Activated CD4-positive, CD25-positive, alpha-beta regulatory T cell treated with anti-CD3 and anti-CD28 coated beads, Interleukin-2, amount 50 U/mL, for 16 hours (primary cell): ENCODE measurements around the gene RTP2.

Source experiments
- DNase-seq: peaks from one replicate; pipeline ENCODE4 v3.0.0-alpha.2; 2020; ENCODE audit warnings: low read depth, low spot score

RTP2 gene

DNA sequence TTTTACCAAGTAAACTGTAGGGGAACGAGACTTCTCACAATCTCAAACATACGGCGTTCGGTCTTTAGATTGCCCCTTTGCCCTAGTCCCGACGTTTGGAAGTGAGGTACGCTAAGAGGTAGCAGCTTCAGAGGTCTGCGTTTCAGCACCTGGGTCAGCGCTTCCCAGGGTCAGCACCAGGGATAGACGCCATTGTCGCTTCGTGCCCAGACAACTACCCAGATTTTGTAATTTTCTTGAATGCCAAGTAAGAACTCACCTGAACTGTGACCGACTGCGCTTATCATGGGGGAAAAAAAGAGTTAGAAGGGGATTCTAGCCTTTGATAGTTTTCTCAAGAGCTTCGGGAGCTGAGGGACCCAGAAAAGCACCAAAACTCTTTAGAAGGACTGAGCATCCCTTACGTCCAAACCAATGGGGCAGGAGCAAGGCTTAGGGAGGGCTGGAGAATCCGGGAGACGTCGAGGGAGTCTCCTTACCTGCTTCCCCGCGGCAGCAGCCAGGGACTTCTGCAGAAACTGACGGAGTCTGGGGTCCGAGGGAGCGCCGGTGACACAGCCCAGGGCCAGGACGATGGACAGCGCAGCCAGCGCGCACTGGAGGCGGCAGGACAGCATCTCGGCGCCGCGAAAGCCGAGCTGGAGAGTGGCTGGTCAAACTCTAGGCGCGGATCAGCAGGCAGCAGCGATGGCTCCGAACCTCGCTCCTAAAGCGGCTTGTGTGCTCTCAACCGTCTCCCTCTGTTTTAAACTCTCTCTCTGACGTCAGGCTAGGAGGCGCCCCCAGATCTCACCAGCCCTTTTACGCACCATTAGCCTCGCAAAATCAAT is 32.5 kb downstream of the RTP2 start, which contains the start of gene SST:
SST (minus strand) TSS at position 720 of the 830 bp plus-strand sequence; CDS start at position 617, 103 bp downstream.
- no peak for DNase-seq

DNA sequence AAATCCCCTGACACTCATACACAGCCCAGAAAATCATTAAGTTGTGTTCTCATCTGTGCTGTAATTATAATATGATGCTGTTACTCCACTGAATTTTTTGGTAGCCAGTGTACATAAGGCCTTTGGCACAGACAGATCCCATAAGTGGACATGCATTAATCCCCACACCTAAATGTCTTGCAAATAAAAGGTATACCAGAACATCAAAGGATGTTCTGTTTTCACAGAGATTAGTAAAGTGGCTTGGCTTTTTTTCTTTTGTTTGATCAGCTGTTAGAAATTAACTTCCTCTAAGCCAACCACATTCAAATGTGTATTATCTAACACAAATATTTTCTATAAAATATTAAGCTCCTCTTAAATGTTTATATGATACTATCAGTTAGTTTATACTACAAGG is 34.8 kb downstream of the RTP2 start:
- DNase-seq, result no peak

DNA sequence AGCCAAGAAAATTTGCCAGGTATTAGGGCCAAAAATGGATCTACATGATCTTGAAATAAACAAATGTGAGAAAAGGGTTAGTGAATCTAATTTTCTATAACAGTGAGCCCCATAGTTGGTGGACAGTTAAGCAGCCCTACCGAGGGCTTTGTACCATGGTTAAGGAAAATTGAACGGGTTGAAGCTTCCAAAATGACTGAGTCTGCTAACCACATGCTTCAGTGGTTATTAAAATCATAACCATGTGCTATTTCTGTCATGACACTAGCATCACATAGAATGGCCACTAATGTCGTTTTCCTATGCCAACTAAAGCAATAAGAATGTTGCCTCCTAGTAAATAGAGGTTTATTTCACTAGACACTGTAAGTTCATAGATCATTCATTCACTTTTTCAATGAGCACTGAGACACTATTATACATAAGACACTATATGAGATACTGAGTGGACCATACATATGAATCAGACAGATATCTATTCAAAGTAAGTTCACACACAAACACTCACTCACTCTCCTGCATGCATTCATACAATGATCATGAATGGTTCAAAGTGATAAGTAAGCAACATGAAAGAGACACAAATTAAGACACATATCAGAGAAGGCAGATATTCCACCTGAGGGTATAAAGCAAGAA is 36.5 kb downstream of the RTP2 start:
- DNase-seq, result no peak

DNA sequence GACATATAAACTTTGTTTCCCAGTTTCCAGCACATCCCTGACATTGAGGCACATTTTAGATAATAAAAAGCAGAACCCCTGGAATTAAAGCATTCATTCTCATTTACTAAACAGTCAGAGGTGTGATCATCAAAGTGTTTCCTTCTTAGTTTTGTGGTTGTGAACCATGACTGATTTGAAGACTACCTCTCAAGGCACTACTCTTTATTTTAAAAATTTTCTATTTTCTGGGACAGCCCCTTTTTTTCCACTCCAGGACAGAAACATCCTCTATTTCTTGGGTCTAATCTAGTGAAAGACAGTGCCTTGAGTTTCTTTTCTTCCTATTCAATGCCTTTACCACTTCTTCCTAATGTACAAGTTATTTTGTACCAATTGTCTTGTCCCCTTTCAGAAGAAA is 37.3 kb downstream of the RTP2 start:
- no peak for DNase-seq

DNA sequence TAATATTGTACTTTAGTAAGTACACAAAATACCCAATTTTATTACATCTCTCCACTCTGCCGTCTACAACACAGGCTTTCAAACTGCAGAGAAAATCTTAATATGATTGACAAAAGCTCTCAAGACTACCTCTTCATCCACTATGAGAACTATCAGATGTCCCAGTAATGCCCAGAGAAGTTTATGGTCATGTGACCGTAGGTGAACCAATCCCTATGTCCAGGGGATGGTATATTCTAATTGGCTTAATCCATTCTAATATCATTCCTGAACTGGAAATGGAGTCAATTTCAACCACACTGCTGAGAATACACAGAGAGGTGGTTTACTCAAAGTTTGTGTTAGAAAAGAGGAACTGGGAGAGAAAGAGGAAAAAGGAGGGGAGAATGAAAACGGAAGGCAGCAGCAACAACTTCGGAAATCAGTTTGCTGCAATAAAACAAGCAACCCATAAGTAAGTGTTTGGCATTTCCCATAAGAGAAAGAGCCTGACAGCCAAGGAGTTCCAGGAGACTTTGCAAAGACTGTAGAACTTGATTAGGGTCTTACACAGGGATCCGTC is 39.4 kb downstream of the RTP2 start:
- no peak for DNase-seq

DNA sequence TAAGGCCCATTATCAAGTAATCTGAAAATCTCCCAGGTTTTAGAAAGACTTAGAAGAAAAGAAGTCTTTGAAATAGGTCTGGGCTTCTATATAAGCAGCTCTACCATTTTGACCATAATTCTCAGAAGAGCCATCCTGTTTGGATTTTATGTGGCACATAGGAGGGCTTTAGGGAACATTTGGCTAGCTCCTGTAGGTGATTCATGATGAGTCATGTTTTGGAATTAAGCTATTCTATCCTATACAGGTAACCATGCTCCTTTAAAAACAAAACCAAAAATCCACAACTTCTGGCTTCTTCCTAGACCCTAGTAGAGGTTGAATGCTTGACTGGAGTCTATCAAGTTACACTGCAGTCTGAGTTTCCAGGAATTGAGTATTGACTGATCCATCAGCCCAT is 41.1 kb downstream of the RTP2 start:
- no peak for DNase-seq

DNA sequence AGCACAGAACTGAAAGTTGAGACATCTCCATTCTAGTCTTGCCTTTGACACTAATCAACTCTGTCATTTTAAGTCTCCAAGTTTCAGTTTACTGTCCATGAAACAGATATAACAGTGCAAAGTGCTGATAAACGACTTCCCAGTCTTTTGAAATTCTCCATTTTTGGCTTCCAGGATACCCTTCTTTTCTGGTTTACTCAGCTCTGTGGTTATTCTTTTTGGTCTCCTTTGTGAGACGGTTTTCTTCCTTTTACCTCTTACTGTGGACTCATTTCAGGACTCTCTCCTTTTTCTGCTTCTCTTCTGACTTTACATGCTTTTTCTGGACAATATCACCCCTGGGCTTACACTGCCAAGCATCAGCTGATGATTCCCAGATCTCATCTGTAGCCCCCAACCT is 51.1 kb downstream of the RTP2 start:
- DNase-seq, result no peak
